OCI-LY1 (cell line): Measurements from ENCODE around the gene FBLN2.

ENCODE experiments used
- EZH2 ChIP-seq: fragments of 200-600 bp; sonication (generic), shearing (Covaris generic); IDR thresholded peaks from 2 replicates; pipeline ENCODE4 v1.8.0; 2017; ENCODE audit warnings: borderline replicate concordance, mixed run types, mild to moderate bottlenecking, antibody characterized with exemption, low read length, moderate library complexity, mixed read lengths
- TF ChIP-seq, protein P1 (sequence below): fragments of 200-600 bp; sonication (generic), shearing (Covaris generic); IDR thresholded peaks from 2 replicates; pipeline ENCODE4 v1.5.1; 2017; ENCODE audit warnings: mild to moderate bottlenecking, antibody characterized with exemption, low read length, moderate library complexity, mixed read lengths

DNA sequence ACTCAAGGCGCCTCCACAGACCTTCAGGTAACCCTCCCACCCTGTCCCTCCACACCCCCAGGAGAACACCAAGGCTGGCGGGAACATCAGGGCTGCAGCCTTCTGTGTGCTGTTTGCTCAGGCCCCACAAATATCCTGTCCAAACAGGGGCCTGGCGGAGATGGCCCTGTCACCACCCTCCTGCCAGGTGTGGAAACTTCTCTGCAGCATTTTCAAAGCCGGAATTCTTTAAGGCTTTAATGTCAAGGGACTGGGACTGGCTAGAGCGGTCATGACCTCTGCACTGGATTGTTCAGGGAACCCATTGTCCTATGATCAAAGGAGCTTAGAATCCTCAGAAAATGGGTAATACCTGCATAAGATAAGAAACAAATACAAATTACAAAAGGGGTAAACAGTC, 46.6 kb downstream of the FBLN2 start:
- TF ChIP-seq, protein P1, sequence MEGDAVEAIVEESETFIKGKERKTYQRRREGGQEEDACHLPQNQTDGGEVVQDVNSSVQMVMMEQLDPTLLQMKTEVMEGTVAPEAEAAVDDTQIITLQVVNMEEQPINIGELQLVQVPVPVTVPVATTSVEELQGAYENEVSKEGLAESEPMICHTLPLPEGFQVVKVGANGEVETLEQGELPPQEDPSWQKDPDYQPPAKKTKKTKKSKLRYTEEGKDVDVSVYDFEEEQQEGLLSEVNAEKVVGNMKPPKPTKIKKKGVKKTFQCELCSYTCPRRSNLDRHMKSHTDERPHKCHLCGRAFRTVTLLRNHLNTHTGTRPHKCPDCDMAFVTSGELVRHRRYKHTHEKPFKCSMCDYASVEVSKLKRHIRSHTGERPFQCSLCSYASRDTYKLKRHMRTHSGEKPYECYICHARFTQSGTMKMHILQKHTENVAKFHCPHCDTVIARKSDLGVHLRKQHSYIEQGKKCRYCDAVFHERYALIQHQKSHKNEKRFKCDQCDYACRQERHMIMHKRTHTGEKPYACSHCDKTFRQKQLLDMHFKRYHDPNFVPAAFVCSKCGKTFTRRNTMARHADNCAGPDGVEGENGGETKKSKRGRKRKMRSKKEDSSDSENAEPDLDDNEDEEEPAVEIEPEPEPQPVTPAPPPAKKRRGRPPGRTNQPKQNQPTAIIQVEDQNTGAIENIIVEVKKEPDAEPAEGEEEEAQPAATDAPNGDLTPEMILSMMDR, result no peak
- no peak for TF ChIP-seq EZH2
